ENCODE data around the gene MRPS14.
"Not testable (repeated sequence)": the region's sequence is repeated elsewhere in the genome, so short reads cannot be mapped to it uniquely, and the experiment has no call there.

MRPS14 gene

GRCh38 chr1:175024773-175025172 is 1.5 kb upstream of the MRPS14 start:
- in situ Hi-C loops (cut with MboI; ENCODE audit: low sequenced_read_pairs) = no loop called here

- in situ Hi-C loops (cut with MboI; ENCODE audit: low sequenced_read_pairs) = not testable (repeated sequence)
Measured at GRCh38 chr1:175023922-175024242, 657 bp upstream of the MRPS14 start.

DNA sequence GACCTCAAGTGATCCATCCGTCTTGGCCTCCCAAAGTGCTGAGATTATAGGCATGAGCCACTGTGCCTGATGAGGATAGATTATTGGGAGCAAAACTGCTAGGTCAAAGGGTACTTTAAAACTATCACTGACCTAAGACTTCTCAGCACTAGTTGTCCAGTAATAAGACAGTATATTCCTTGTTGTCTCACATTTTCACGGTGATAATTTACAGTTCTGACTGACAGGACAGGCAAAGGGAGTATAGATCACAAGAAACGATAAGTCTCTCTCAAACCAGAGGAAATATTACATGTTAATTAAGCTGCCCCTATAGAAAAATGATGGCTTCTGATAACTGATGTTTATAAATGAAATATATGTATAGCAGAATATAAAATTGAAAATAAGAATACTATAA is 3.7 kb downstream of the MRPS14 start:
- in situ Hi-C loops (cut with MboI; ENCODE audit: low sequenced_read_pairs) = no loop called here

DNA sequence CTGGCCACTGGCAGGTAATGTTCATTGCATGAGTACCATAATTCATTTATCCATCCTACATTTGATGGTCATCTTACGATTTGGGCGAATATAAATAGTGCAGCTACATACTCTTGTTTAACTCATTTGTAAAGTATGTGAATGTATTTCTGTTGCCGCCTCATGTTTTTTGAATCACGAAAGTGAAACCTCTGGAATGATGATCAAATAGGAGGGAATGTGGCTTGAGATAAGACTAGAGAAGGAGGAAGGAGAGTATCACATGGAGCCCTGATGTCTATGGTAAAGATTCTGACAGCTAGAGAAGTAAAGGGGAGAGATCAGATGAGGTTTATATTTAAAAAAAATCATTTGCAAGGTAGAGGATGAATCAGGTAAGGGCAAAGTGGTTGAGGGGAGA is 8.0 kb downstream of the MRPS14 start:
- in situ Hi-C loops (cut with MboI; ENCODE audit: low sequenced_read_pairs) = no loop called here

DNA sequence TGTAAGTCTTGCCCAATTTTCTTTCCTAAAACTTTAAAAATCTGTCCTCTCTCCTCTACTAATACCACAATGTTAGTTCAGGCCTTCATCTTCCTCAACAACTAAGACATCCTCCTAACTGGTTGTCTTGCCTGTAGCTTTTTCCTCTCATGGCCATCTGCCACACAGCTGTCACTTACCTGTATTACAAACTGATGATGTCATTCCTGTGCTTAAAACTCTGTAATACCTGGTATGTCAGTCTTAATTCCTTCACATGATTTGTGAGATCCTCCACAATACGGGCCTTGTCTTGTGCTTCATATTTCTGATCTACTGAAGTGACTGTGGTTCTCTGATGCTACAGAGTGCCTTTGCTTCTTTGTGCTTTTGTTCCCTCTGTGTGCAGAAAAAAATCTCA is 9.8 kb downstream of the MRPS14 start:
- in situ Hi-C loops (cut with MboI; ENCODE audit: low sequenced_read_pairs) = no loop called here

DNA sequence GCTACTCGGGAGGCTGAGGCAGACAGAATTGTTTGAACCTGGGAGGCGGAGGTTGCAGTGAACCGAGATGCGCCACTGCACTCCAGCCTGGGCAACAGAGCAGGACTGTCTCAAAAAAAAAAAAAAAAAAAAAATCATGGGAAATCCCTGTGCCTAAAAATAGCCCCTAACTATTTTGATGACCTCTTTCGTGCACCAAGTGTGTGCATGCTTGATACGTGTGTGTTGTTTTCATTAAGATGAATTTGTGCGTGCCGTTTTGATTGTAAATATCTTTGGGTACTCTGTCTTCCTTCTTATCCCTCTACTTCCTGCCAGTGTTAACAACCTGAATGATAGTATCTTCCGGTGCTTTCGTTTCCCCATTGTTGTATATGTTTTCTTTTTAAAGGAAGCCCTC is 13.7 kb downstream of the MRPS14 start:
- in situ Hi-C loops (cut with MboI; ENCODE audit: low sequenced_read_pairs) = no loop called here

GRCh38 chr1:175005085-175005783 is 18.0 kb downstream of the MRPS14 start:
- in situ Hi-C loops (cut with MboI; ENCODE audit: low sequenced_read_pairs) = no loop called here

DNA sequence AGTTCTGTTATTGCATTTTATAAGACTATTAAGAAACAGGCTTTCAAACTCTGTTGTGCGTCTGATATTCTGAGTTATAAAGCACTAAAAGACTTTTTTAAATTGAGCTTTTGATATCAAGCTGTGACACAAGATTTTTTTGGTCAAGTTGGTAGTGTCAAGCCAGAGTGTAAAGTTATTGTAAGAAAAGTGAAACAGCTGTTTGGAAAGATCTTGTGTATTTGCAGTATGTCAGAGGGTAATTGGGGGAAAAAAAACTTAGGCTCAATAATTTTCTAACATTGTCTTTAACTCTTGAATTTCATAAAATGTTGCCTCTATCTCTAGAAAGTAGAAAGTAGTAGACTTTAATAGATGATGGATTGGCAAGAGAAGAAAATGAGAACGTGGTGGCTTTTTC is 19.7 kb downstream of the MRPS14 start:
- in situ Hi-C loops (cut with MboI; ENCODE audit: low sequenced_read_pairs) = no loop called here

DNA sequence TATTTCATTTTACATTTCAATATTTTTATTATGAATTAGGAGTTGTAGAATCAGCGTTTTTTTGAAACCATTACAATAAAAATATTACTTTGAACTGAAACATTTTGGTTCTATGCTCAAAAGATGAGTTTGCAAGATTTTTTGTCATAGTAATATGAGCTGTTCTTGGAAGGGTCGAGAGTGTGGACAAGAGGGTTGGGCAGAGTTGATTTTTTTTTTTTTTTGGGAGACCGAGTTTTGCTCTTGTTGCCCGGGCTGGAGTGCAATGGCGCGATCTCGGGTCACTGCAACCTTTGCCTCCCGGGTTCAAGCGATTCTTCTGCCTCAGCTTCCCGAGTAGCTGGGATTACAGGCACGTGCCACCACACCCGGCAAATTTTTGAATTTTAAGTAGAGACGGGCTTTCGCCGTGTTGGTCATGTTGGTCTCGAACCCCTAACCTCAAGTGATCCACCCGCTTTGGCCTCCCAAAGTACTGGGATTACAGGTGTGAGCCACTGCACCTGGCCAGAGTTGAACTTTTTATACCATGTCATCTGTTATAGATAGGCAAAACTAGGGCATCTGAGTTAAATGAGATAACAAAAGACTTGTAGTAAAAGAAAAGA is 20.2 kb downstream of the MRPS14 start:
- in situ Hi-C loops (cut with MboI; ENCODE audit: low sequenced_read_pairs) = no loop called here

DNA sequence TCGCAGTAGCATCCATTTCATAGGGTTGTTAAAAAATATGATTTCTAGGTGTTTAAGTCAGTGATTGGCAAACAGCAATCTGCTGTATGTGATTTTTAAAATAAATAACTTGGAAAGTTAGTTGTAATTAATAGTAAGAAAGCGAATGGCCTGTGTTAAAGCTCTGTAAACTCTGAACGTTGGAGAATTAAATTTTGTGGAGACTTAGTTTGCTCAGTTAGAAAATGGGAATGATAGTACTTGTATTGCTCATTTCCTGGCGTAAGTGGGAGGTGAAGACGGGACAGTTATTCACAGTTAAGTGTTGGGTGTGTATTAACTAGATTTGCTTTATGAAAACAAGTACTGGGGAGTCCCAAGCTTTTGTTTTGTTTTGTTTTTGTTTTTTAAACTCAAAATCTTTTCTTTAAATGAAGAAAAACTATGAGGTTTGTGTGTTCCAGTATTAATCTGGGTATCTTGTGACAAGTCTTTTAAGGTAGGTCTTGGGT is 22.5 kb downstream of the MRPS14 start:
- in situ Hi-C loops (cut with MboI; ENCODE audit: low sequenced_read_pairs) = no loop called here

DNA sequence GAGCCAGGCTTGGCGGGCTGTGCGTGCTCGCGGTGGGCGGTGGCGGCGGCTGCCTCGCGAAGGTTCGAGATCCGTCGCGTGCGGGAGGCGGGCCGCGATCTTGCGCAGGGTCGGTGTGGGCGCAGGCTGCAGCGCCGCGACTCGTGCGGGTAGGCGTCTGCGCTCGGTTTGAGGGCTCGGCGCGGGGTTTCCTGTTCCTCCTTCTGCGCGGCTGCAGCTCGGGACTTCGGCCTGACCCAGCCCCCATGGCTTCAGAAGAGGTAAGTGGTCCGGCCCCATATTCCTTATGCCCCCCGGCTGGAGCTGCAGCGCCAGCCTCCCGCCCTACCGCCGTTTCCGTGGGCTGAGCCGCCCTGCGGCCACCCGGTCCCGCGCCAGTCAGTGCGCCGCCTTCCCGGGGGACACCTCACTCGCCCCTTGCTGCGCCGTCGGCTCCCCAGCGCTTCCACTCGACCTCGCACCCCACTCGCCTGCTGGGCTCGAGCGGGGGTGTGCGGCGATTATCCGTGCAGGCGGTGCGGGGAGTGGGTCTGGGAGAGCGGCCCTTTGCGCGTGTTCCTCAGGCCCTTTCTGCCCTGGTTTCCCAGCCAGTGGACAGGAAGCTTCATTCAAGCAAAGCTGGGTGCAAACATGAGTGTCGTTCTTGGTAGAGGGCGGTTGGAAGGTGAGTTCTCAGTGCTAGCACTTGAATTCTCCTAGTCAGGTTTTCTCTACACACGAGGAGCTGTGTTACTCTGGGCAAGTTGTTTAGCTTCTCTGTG is 23.1 kb downstream of the MRPS14 start, which contains the start of gene CACYBP:
Gene CACYBP, plus strand, starts transcription at position 12 of the 761 bp plus-strand sequence. Its CDS starts 234 bp downstream, at position 246.
- in situ Hi-C loops (cut with MboI; ENCODE audit: low sequenced_read_pairs) = no loop called here

- in situ Hi-C loops (cut with MboI; ENCODE audit: low sequenced_read_pairs) = no loop called here
Measured at GRCh38 chr1:174999216-174999935, 23.8 kb downstream of the MRPS14 start.

GRCh38 chr1:174998569-174999215 is 24.5 kb downstream of the MRPS14 start:
- in situ Hi-C loops (cut with MboI; ENCODE audit: low sequenced_read_pairs) = no loop called here

- in situ Hi-C loops (cut with MboI; ENCODE audit: low sequenced_read_pairs) = no loop called here
Measured at GRCh38 chr1:174997041-174997440, 26.2 kb downstream of the MRPS14 start.

- in situ Hi-C loops (cut with MboI; ENCODE audit: low sequenced_read_pairs) = no loop called here
Measured at GRCh38 chr1:174996476-174996875, 26.7 kb downstream of the MRPS14 start.

GRCh38 chr1:174995916-174996315 is 27.3 kb downstream of the MRPS14 start:
- in situ Hi-C loops (cut with MboI; ENCODE audit: low sequenced_read_pairs) = no loop called here

DNA sequence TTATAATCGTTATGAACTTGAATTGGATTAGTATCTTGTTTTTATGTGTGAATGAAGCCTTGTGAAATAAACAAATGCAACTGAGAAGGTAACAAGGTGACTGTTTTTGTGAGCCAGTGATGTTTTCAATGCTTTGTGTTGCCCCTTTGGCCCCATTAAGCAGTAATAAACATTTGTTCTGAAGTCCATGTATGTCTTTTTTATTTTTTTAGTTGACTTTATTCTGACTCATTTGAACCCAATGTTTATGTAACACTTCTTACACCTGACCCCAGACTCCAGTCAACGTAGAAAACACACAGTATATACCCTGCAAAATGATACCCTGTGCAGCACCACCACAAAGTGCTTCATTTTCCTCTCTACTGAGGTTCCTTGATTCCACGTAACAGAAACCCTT is 28.1 kb downstream of the MRPS14 start:
- in situ Hi-C loops (cut with MboI; ENCODE audit: low sequenced_read_pairs) = no loop called here

- in situ Hi-C loops (cut with MboI; ENCODE audit: low sequenced_read_pairs) = no loop called here
Measured at GRCh38 chr1:174991473-174991872, 31.8 kb downstream of the MRPS14 start.

DNA sequence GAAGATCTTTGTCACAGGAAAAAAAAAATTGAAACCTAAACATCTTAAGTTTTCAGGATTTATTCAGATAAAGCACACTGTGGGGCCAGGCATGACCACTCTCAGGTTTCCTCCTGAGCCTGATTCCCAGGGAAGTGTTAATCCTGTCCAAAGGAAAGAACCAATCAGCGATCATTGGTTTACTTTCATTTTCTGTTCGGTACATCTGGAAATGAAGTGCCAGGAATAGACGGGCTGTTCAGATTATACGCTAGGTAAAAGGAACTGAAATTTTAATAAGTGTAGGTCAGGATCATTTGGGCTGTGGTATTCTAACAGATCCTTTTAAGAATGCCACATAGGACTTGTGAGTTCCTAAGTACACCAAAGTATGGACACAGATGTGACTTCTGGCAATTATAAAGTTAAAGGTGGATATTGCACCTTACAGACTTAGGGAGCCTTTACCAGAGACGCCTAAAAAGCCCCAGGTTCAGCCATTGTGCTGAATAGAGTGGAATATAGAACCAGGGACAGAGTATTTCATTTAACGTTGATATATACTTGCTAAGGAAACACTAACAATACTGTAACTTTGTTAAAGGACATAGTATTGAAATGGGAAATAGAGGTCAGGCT is 32.7 kb downstream of the MRPS14 start:
- in situ Hi-C loops (cut with MboI; ENCODE audit: low sequenced_read_pairs) = no loop called here

DNA sequence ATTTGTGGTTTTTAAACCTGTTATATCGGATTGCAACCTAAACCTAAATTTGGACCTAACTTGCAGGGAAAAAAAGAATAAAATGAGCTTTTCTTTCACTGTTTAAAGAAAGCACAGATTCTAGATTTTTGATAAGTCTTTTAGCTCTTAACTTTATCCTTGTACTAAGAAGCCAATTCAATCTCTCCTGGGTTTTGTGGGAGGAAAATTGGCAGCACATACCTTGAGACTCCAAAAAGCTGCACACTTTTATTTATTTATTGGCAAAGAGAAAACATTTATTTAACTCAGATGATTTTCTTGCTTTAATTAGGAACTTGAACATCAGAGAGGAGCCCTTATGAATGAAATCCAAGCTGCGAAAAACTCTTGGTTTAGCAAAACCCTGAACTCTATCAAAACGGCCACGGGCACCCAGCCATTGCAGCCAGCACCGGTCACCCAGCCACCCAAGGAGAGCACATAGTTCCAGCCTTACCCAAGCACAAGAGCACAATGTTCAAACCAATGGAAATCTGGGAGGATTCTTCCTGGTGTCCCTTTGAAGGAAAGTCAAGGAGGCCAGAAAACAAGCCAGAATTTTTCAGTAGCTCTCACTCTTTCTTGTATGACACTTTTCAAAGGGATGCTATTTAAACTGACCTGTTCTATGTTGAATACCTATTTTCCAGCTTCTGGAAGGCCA is 33.5 kb downstream of the MRPS14 start:
- in situ Hi-C loops (cut with MboI; ENCODE audit: low sequenced_read_pairs) = no loop called here
